Tibial nerve (tissue), 4 donors: ENCODE data around the gene PRMT1.

ENCODE experiments used
- EP300 ChIP-seq, 2 donors: sonication (generic); formaldehyde crosslinking; IDR thresholded peaks; one replicate each; pipeline ENCODE4 v1.6.1; 2017; ENCODE audit warnings: antibody characterized with exemption in 2 of 2, mild to moderate bottlenecking in 1 of 2
- POLR2A ChIP-seq, 2 donors: fragments of 450-650 bp; IDR thresholded peaks; one replicate each; pipeline ENCODE4 v1.6.1; 2017; ENCODE audit warnings: antibody characterized with exemption in 2 of 2, mild to moderate bottlenecking in 2 of 2, moderate library complexity in 2 of 2
- TF ChIP-seq, protein P1 (sequence below), 5 experiments: fragments of 200-600 bp in 3 of 5; fragments of 450-650 bp in 2 of 5; sonication (generic) in 3 of 5; IDR thresholded peaks; one replicate each; pipeline ENCODE4 v1.5.1; 2016 to 2019; ENCODE audit warnings: antibody characterized with exemption in 5 of 5, mild to moderate bottlenecking in 3 of 5, moderate library complexity in 2 of 5

DNA sequence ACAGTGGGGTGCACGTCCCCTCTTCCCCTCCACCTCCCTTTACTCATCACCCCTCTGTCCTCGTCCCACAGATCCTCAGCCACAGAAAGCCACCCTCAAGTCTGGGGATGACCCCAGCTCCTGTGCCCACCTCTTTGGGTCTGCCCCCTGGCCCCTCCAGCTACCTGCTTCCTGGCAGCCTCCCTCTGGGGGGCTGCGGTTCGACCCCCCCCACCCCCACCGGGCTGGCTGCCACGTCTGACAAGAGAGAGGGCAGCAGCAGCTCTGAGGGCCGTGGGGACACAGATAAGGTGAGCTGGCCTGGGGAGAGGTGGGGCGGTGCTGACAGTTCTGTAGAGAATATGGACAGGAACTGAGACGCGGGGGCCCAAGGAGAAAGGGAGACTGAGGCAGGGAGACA is 22.5 kb upstream of the PRMT1 start:
- TF ChIP-seq, protein P1, sequence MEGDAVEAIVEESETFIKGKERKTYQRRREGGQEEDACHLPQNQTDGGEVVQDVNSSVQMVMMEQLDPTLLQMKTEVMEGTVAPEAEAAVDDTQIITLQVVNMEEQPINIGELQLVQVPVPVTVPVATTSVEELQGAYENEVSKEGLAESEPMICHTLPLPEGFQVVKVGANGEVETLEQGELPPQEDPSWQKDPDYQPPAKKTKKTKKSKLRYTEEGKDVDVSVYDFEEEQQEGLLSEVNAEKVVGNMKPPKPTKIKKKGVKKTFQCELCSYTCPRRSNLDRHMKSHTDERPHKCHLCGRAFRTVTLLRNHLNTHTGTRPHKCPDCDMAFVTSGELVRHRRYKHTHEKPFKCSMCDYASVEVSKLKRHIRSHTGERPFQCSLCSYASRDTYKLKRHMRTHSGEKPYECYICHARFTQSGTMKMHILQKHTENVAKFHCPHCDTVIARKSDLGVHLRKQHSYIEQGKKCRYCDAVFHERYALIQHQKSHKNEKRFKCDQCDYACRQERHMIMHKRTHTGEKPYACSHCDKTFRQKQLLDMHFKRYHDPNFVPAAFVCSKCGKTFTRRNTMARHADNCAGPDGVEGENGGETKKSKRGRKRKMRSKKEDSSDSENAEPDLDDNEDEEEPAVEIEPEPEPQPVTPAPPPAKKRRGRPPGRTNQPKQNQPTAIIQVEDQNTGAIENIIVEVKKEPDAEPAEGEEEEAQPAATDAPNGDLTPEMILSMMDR (IDR thresholded peaks at IDR 0.05), result no peak
- TF ChIP-seq EP300 (IDR thresholded peaks at IDR 0.05), result no peak
- TF ChIP-seq POLR2A (IDR thresholded peaks at IDR 0.05), result no peak
